ENCODE data around the gene PREX1. TPM values are rescaled to one million over a fixed set of nuclear protein-coding genes. Genes with fewer than 3 reads are reported as not detected.

The PREX1 gene
- total RNA-seq, 1 experiment from 2014 or later, result 9.5 TPM

GRCh38 chr20:48763216-48763914, 64.4 kb downstream of the PREX1 start:
- Mint-ChIP-seq H3K4me3 (ENCODE audit: unreplicated experiment) (no peak overlapping the region), H3K27ac (ENCODE audit: unreplicated experiment) (no peak overlapping the region), H3K27me3 (ENCODE audit: insufficient read depth, unreplicated experiment) (peaks cover 10% of the 10 kb centered on the region), H3K9me3 (ENCODE audit: unreplicated experiment) (peaks cover 7% of the 10 kb centered on the region), H3K36me3 (ENCODE audit: insufficient read depth, unreplicated experiment) (no peaks in the 10 kb centered on the region), H3K4me1 (ENCODE audit: low read depth, unreplicated experiment) (no peaks in the 10 kb centered on the region)
- Histone ChIP-seq H3K4me1 (no peaks in the 10 kb centered on the region), H3K36me3 (ENCODE audit: control insufficient read depth, insufficient read depth, low read length) (no peaks in the 10 kb centered on the region), H3K4me3 (ENCODE audit: low read depth, low read length) (no peak overlapping the region), H3K27me3 (replicated peaks; ENCODE audit: control insufficient read depth, insufficient read depth, low read length) (no peaks in the 10 kb centered on the region), H3K9me3 (peaks cover 4% of the 10 kb centered on the region; the same call in 1 of the 2 replicates)
- ChIA-PET CTCF (interaction anchor here (1.5 kb wide), 1 partner anchor 106 kb away, joined by 6 read pairs; no protein-coding TSS in a partner anchor), POLR2A (no interaction called here)
- TF ChIP-seq, protein P1, sequence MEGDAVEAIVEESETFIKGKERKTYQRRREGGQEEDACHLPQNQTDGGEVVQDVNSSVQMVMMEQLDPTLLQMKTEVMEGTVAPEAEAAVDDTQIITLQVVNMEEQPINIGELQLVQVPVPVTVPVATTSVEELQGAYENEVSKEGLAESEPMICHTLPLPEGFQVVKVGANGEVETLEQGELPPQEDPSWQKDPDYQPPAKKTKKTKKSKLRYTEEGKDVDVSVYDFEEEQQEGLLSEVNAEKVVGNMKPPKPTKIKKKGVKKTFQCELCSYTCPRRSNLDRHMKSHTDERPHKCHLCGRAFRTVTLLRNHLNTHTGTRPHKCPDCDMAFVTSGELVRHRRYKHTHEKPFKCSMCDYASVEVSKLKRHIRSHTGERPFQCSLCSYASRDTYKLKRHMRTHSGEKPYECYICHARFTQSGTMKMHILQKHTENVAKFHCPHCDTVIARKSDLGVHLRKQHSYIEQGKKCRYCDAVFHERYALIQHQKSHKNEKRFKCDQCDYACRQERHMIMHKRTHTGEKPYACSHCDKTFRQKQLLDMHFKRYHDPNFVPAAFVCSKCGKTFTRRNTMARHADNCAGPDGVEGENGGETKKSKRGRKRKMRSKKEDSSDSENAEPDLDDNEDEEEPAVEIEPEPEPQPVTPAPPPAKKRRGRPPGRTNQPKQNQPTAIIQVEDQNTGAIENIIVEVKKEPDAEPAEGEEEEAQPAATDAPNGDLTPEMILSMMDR (IDR thresholded peaks at IDR 0.05; ENCODE audit: insufficient read depth in 1 of 2, low read depth in 1 of 2, low read length in 1 of 2, severe bottlenecking in 1 of 2, unreplicated experiment in 1 of 2), result no peak
- intact Hi-C loops (cut with micrococcal nuclease; ENCODE audit: unreplicated experiment), result no loop called here
- no peak for DNase-seq
- no TSS peak for BruUV-seq (replicated peaks)

GRCh38 chr20:48761874-48762273, 65.9 kb downstream of the PREX1 start:
- TF ChIP-seq, protein P1 (IDR thresholded peaks at IDR 0.05; ENCODE audit: insufficient read depth in 1 of 2, low read depth in 1 of 2, low read length in 1 of 2, severe bottlenecking in 1 of 2, unreplicated experiment in 1 of 2), result no peak
- POLR2A ChIA-PET, result no interaction called here

DNA sequence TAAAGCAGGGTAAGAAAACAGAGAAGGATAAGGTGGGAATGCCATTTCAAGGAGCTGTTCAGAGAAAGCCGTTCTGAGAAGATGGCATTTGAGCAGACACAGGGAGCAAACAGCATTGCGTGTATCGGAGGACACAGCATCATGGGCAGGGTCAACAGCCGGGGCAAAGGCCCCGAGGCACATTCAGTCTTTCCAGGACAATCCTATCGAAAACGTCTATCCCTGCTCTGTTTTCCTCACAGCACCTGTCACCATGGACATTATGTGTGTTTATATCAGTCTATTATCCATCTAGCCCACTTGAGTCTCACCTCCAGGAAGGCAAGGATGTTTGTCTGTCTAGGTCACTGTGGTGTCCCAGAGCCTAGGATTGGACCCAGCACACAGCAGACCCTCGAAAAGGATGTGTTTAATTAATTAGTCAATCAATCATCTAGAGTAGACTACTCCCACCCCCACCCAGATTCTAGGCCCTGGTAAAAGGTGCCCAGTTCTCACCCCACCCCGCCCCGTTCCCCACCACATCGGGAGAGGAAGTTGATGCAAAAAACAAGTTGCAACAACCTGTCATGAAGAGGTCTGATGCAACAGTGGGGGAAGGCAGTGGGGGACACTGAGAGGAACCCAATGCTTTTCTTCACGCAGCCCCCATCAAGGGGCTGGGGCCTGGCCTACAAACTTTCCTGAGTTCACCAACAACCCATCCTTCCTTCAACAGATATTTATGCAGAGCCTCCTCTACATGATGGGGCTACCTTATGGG, 66.6 kb downstream of the PREX1 start:
- TF ChIP-seq, protein P1 (IDR thresholded peaks at IDR 0.05; ENCODE audit: insufficient read depth in 1 of 2, low read depth in 1 of 2, low read length in 1 of 2, severe bottlenecking in 1 of 2, unreplicated experiment in 1 of 2), result no peak
- H3K9me3 Mint-ChIP-seq (ENCODE audit: unreplicated experiment), result peaks cover 7% of the 10 kb centered on the region
- no peak overlapping the region for H3K4me3 Mint-ChIP-seq (ENCODE audit: unreplicated experiment)
- intact Hi-C loops (cut with micrococcal nuclease; ENCODE audit: unreplicated experiment), result no loop called here
- H3K9me3 ChIP-seq, result peaks cover 4% of the 10 kb centered on the region; the same call in 1 of the 2 replicates
- DNase-seq, result no peak
- H3K36me3 ChIP-seq (ENCODE audit: control insufficient read depth, insufficient read depth, low read length), result no peaks in the 10 kb centered on the region
- BruUV-seq (replicated peaks), result no TSS peak
- H3K27me3 ChIP-seq (replicated peaks; ENCODE audit: control insufficient read depth, insufficient read depth, low read length), result no peaks in the 10 kb centered on the region
- H3K4me1 Mint-ChIP-seq (ENCODE audit: low read depth, unreplicated experiment), result no peaks in the 10 kb centered on the region
- H3K27ac Mint-ChIP-seq (ENCODE audit: unreplicated experiment), result no peak overlapping the region
- ChIA-PET POLR2A (no interaction called here), CTCF (interaction anchor here (1.5 kb wide), 1 partner anchor 104 kb away, joined by 6 read pairs; no protein-coding TSS in a partner anchor)
- no peaks in the 10 kb centered on the region for H3K36me3 Mint-ChIP-seq (ENCODE audit: insufficient read depth, unreplicated experiment)
- H3K27me3 Mint-ChIP-seq (ENCODE audit: insufficient read depth, unreplicated experiment), result peaks cover 3% of the 10 kb centered on the region
- no peaks in the 10 kb centered on the region for H3K4me1 ChIP-seq
- H3K4me3 ChIP-seq (ENCODE audit: low read depth, low read length), result no peak overlapping the region

More at GRCh38 chr20:48761874-48762273, 65.9 kb downstream of the PREX1 start:
- no TSS peak for BruUV-seq (replicated peaks)
- H3K9me3 ChIP-seq, result peaks cover 4% of the 10 kb centered on the region; the same call in 1 of the 2 replicates
- H3K36me3 ChIP-seq (ENCODE audit: control insufficient read depth, insufficient read depth, low read length), result no peaks in the 10 kb centered on the region
- H3K4me1 ChIP-seq, result no peaks in the 10 kb centered on the region
- Mint-ChIP-seq H3K27ac (ENCODE audit: unreplicated experiment) (no peak overlapping the region), H3K4me1 (ENCODE audit: low read depth, unreplicated experiment) (no peaks in the 10 kb centered on the region), H3K9me3 (ENCODE audit: unreplicated experiment) (peaks cover 7% of the 10 kb centered on the region), H3K4me3 (ENCODE audit: unreplicated experiment) (no peak overlapping the region), H3K36me3 (ENCODE audit: insufficient read depth, unreplicated experiment) (no peaks in the 10 kb centered on the region), H3K27me3 (ENCODE audit: insufficient read depth, unreplicated experiment) (peaks cover 3% of the 10 kb centered on the region)
- no peaks in the 10 kb centered on the region for H3K27me3 ChIP-seq (replicated peaks; ENCODE audit: control insufficient read depth, insufficient read depth, low read length)
- intact Hi-C loops (cut with micrococcal nuclease; ENCODE audit: unreplicated experiment), result no loop called here
- CTCF ChIA-PET, result interaction anchor here (1.5 kb wide), 1 partner anchor 104 kb away, joined by 6 read pairs; no protein-coding TSS in a partner anchor
- no peak for DNase-seq
- no peak overlapping the region for H3K4me3 ChIP-seq (ENCODE audit: low read depth, low read length)

Data from Caco-2 (cell line).